ENCODE results near the gene VIL1.

GRCh38 chr2:218395826-218396687, 22.9 kb upstream of the VIL1 start:
- TF ChIP-seq POLR2A (IDR thresholded peaks at IDR 0.05): peak; percentile 31 to 64
- TF ChIP-seq CTCF (IDR thresholded peaks at IDR 0.05): peak; percentile 81 to 96 (median 93)

Data from adrenal gland (tissue), 5 donors.